Measurements from ENCODE around the gene RIBC2.

DNA sequence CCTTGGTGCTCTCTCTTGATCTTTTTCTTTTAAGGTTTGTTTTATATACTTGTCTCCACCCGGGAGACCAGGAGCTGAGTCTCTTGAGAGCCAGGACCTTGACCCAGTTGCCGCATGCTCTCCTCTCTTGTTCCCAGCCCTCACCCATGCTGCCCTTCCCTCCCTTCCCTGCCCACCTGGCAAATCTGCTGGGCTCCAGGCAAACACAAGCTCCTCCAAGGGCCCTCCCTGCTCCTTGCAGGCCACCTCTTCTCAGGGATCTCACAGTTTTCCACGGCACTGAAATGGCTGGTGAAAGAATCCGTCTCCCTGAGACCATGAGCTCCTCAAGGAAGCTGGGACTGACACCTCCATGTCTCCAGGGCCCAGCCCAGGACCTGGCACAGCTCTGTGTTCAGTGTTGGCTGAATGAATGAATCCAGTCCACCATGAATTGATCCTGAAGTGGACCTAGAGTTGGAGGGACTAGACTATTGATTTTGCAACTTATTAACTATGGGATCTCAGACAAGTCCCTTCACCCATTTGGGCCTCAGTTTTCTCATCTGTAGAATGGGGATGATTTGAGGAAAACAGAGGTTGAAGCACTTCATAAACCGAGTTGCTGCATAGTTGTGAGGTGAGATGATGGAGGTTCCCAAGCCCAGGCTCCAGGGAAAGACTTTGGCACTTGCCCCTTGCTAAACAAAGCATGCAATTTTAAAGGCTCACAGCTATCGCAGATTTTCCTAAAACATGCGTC lies 64.0 kb downstream of the RIBC2 start:
- TF ChIP-seq, protein P1, sequence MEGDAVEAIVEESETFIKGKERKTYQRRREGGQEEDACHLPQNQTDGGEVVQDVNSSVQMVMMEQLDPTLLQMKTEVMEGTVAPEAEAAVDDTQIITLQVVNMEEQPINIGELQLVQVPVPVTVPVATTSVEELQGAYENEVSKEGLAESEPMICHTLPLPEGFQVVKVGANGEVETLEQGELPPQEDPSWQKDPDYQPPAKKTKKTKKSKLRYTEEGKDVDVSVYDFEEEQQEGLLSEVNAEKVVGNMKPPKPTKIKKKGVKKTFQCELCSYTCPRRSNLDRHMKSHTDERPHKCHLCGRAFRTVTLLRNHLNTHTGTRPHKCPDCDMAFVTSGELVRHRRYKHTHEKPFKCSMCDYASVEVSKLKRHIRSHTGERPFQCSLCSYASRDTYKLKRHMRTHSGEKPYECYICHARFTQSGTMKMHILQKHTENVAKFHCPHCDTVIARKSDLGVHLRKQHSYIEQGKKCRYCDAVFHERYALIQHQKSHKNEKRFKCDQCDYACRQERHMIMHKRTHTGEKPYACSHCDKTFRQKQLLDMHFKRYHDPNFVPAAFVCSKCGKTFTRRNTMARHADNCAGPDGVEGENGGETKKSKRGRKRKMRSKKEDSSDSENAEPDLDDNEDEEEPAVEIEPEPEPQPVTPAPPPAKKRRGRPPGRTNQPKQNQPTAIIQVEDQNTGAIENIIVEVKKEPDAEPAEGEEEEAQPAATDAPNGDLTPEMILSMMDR (IDR thresholded peaks at IDR 0.05): no peak
- no peak for TF ChIP-seq POLR2A (IDR thresholded peaks at IDR 0.05)
